Middle frontal gyrus (tissue), 1 donor: ENCODE results near the gene ESPN.

Source experiments
- DNase-seq: peaks from one replicate; pipeline ENCODE4 v3.0.0-alpha.2; 2015; ENCODE audit warnings: low spot score; ENCODE audit errors: extremely low spot score

Gene ESPN

DNA sequence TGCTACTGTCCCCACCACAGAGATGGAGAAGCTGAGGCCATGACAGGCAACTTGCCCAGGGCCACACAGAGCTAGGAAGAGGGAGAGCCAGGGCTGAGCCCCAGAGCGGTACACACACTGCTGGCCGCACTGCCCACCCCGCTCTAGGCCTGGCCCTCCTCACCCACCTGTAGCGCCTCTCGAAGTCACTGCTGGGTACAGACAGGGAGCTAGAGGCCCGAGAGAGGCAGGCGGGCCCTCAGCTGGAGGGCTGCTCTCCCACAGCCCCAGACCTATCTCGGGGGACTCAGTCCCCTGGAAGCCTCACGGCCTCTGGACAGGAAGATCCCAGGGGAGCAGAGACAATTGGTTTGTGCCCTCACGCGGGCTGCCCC, 84.2 kb downstream of the ESPN start:
- no peak for DNase-seq

DNA sequence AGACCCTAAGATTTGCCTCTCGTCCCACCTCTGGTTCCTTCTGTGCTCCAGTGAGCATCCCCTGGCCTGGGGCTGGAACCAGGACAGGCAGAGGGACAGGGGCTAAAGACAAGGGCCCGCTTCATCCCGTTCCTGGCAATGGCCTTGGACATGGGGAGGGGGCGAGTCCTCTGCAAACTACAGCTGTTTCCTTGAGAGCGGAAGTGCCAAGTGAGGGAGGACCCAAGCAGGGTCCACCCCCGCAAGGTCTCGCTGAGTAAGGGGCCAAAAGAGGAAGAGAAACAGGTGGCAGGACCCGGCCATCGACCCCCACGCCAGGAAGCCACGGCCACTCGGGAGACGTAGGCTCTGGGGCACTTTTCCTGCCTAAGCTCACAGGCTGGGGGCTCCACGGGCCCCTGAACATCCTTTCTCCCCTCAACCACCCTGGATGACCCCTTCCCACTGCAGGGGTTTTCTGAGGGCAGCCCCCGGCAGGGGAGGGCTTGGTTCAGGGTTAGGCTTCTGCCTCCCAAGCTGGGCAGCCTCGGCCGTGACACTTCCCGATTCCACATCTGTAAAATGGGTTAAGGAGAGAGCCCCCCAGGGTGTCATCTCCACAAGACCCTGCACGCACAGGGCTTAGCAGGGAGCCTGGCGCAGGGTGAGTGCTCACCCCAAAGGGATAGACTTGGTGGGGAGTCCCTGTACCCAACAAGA, 84.8 kb downstream of the ESPN start:
- no peak for DNase-seq

DNA sequence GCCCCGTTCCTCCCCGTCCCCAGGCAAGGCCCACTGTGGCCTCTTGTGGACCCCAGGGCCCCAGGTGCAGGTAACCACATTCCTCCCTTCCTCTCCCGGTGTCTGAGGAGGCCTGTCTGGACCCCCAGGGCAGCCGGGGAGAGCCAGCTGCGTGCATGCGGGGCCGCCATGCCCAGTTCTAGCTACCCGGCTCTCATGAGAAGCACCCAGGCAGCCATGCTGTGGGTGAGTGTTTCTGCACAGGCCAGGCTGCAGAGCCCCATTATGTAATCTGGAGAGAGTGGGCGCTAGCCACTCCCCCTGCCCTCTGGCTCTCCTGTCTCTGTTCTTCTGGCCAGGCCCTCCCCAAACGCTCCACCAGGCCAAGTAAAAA, 85.3 kb downstream of the ESPN start:
- DNase-seq = no peak

DNA sequence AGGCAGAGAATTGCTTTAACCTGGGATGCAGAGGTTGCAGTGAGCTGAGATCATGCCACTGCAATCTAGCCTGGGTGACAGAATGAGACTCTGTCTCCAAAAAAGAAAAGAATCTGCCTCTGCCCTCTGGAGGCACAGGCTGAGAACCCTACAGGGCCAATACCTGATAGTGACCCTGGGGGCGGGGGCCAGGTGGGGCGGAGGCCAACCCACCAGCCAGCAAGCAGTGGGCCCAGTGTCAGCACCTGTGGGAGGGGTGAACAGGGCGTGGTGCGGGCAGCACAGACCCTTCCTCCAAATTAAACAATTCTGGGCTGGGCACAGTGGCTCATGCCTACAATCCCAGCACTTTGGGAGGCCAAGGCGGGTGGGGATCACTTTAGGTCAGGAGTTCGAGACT, 85.9 kb downstream of the ESPN start:
- DNase-seq = no peak
